Heart left ventricle (tissue), 13 donors: Measurements from ENCODE around the gene NCKIPSD.

Experiments used
- POLR2A ChIP-seq, 2 donors: fragments of 450-650 bp; IDR thresholded peaks; one replicate each; pipeline ENCODE4 v1.6.1; 2017; ENCODE audit warnings: antibody characterized with exemption in 2 of 2, mild to moderate bottlenecking in 2 of 2, moderate library complexity in 2 of 2
- TF ChIP-seq, protein P1 (sequence below), 12 donors: fragments of 200-600 bp; sonication (generic) in 4 of 12; IDR thresholded peaks; one replicate each; pipeline versions ENCODE4 v1.5.0 to v1.8.0; 2018 to 2022; ENCODE audit warnings: antibody characterized with exemption in 12 of 12, mild to moderate bottlenecking in 5 of 12
- donor health status: ischemic (EF 13 %, LVEDD 7.1; RV severe dilation, severe dysfunction).
- donor health status: DM: no; HTN: yes; CAD: no.
- donor health status: DM: no; HTN: no; CAD: no.
- donor health status: ischemic (EF 25% LVEDD 6.9; RV normal size, moderate dysfunction).
- donor health status: ischemic (EF 25% LVEDD 5.7; RV mildly dilated, moderate dysfunction).
- donor health status: ischemic (EF 35%, LVEDD 5.7; RV mildly dilated, moderate dysfunction).
- donor health status: nonischemic (EF 11% LVEDD 7.7; RV severe dilation, severe dysfunction).
- donor health status: DM: yes; HTN: yes; CAD: no.
- donor health status: PGD.
- donor health status: ischemic (EF 29% LVEDD 5.4; RV normal size, mild dysfunction).
- donor health status: nonischemic (EF 23%, LVEDD 6.1; RV moderate dilation, normal function).

GRCh38 chr3:48694610-48695392, 9.1 kb upstream of the NCKIPSD start:
- TF ChIP-seq, protein P1, sequence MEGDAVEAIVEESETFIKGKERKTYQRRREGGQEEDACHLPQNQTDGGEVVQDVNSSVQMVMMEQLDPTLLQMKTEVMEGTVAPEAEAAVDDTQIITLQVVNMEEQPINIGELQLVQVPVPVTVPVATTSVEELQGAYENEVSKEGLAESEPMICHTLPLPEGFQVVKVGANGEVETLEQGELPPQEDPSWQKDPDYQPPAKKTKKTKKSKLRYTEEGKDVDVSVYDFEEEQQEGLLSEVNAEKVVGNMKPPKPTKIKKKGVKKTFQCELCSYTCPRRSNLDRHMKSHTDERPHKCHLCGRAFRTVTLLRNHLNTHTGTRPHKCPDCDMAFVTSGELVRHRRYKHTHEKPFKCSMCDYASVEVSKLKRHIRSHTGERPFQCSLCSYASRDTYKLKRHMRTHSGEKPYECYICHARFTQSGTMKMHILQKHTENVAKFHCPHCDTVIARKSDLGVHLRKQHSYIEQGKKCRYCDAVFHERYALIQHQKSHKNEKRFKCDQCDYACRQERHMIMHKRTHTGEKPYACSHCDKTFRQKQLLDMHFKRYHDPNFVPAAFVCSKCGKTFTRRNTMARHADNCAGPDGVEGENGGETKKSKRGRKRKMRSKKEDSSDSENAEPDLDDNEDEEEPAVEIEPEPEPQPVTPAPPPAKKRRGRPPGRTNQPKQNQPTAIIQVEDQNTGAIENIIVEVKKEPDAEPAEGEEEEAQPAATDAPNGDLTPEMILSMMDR (IDR thresholded peaks at IDR 0.05), result no peak
- no peak for TF ChIP-seq POLR2A (IDR thresholded peaks at IDR 0.05)
